GM19043 (cell line): ENCODE measurements around the gene EGFL6.

Experiments
- ATAC-seq: cut with Tn5 transposase; IDR thresholded peaks from one replicate; pipeline ENCODE4 v1.9.1; 2021; ENCODE audit warnings: low read depth; ENCODE audit not compliant: unreplicated experiment

The EGFL6 gene, protein sequence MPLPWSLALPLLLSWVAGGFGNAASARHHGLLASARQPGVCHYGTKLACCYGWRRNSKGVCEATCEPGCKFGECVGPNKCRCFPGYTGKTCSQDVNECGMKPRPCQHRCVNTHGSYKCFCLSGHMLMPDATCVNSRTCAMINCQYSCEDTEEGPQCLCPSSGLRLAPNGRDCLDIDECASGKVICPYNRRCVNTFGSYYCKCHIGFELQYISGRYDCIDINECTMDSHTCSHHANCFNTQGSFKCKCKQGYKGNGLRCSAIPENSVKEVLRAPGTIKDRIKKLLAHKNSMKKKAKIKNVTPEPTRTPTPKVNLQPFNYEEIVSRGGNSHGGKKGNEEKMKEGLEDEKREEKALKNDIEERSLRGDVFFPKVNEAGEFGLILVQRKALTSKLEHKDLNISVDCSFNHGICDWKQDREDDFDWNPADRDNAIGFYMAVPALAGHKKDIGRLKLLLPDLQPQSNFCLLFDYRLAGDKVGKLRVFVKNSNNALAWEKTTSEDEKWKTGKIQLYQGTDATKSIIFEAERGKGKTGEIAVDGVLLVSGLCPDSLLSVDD

GRCh38 chrX:13569479-13570260 is at the start of gene EGFL6:
EGFL6 (plus strand) TSS chrX:13569601; CDS start chrX:13569862, 261 bp downstream.
- no peak for ATAC-seq

GRCh38 chrX:13520351-13520750 is 49.0 kb upstream of the EGFL6 start:
- ATAC-seq, result no peak

DNA sequence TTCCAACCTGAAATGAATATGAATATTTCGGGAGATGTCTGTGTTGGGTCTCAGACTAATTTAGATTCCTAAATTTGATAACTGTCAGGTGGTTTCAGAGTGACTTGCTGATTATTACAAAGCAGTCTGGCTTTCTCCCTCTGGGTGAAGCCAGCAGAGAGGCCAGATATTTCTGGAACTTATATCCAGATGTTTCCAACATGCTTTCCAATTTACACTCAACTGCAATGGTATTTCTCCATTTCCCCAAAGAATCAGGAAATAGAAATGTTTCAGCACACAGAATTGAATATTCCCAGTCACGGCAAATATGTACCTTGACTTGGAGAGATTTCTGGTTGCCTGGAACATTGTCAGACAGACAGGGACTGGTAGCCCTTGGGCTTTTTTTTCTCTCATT is 48.5 kb upstream of the EGFL6 start:
- ATAC-seq, result no peak

- ATAC-seq, result no peak
Observed at GRCh38 chrX:13522811-13523210, 46.6 kb upstream of the EGFL6 start.

- ATAC-seq, result no peak
Observed at GRCh38 chrX:13533726-13534125, 35.7 kb upstream of the EGFL6 start.

- no peak for ATAC-seq
Observed at GRCh38 chrX:13535376-13536165, 33.8 kb upstream of the EGFL6 start.

GRCh38 chrX:13536551-13536950 is 32.9 kb upstream of the EGFL6 start:
- no peak for ATAC-seq

- no peak for ATAC-seq
Observed at GRCh38 chrX:13538414-13538813, 31.0 kb upstream of the EGFL6 start.

DNA sequence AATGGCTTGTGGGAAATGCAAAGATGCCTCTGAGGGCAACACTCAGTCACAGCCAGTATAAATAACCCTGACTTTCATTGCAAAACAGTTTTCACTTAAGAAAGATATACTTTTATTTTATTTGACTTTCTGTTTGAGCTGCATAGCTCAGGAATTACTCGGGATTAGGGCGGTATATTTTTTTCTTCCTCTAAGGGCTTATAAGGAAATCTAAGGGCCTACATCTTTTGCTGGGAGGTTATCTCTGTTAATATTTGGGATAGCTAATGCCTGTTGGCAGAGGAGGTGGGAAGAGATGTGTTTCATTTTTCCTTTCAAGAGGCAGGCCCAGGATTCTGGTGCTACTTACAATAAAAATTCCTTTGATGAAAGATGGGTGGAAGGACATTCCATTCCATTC is 28.8 kb upstream of the EGFL6 start:
- no peak for ATAC-seq

DNA sequence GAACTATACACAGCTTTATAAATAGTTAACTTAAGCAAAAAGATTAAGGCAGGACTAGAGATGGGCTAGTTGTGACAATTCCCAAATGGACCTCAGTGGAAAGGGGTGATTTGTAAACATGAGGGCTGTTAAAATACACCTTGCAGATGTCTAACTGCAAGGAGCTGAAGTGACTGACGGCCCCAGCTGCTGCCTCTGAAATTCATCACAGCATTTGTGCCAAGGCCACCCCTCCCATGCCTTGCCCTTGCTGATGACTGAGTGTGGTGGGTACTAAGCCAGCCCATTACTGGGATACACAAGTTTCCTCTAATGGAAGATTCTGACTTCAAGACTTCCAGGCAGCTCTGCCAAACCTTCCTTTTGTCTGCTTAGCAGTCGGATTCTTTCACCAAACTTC is 23.7 kb upstream of the EGFL6 start:
- ATAC-seq, result no peak

- ATAC-seq, result no peak
Observed at GRCh38 chrX:13547671-13548070, 21.7 kb upstream of the EGFL6 start.

DNA sequence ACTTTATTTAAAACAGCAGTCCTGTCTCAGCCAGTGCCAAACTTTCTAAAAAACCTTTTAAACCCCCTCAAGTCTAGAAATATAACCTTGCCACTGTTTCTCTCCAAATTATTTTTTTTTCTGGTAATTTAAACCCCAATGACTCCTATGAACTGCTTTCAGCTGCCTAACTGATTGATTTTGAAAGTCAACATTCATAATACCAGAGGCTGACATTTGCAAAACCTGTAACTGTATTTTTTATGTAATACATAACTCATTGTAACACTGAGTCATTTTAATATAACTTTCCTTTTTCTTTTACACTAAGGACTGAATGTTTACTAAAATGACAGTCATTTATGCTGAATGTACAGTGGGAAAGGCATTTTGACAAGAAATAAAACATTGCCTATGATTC is 19.1 kb upstream of the EGFL6 start:
- no peak for ATAC-seq

DNA sequence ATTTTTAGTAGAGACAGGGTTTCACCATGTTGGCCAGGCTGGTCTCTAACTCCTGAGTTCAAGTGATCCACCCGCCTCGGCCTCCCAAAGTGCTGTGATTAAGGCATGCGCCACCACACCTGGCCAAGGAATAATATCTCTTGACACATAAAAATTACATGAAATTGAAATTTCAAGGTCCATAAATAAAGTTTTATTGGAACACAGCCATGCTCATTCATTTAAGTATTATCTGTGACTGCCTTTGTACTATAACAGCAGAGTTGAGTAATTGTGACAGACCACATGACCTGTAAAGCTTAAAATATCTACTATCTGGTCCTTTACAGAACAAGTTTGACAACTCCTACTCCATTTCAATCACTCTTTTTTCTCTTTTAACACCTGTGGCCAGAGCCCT is 17.8 kb upstream of the EGFL6 start:
- ATAC-seq, result no peak

DNA sequence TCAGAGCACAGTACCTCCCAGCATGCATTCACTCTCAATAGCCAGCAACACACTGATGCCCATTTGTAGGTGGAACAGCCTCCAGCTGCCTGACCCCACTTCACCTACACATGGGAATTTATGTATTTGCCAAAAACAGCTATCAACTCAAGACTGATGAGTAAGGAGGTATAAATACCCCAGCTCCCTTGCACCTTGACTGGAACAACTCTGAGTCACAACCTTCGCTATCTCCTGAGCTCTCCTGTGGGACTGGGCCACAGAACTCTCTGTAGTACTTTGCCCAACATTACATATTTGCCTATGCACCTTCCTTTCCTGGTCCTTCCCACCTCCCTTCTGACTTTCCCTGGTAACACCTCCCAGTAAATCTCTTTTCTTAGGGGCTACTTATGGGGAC is 16.5 kb upstream of the EGFL6 start:
- ATAC-seq, result no peak

GRCh38 chrX:13565511-13565910 is 3.9 kb upstream of the EGFL6 start:
- ATAC-seq, result no peak

- ATAC-seq, result no peak
Observed at GRCh38 chrX:13570261-13570605, 832 bp downstream of the EGFL6 start.

GRCh38 chrX:13571136-13571535 is 1.7 kb downstream of the EGFL6 start:
- ATAC-seq, result no peak

GRCh38 chrX:13574600-13574999 is 5.2 kb downstream of the EGFL6 start:
- ATAC-seq, result no peak

DNA sequence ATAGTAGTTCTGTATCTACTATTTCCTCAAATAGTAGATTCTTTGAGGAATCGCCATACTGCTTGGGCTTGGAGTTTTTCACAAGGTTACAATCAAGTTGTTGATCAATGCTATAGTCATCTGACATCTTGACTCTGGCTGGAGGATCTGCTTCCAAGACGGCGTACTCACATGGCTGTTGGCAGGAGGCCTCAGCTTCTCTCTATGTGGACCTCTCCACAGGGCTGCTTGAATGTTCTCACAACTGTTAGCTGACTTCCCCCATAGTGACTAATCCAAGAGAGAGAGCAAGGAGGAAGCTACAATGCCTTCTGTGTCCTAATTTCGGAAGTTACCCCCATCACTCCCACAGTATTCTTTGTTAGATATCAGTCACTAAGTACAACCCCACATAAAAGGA is 10.3 kb downstream of the EGFL6 start:
- no peak for ATAC-seq

DNA sequence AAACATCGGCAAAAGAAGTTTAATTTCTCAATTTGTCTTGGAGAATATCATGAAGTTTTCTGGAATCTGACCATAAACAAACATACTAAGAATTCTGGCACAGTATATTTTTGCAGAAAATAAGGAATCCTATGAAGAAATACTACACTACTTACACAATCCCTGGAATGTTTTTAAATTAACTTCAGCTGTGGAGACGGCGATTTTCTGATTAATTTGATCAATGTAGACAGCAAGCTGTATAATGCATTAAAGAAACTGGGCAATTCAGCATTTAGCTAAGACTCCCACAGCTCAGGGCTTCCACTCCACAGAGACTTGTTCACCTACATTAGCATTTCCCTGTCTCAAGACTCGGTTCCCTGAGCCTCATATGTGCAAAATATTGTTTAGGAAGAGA is 12.2 kb downstream of the EGFL6 start:
- no peak for ATAC-seq
